ENCODE measurements around the gene WEE2.

GRCh38 chr7:141691540-141691939, 16.6 kb upstream of the WEE2 start:
- TF ChIP-seq POLR2A (IDR thresholded peaks at IDR 0.05; ENCODE audit: low read depth, low read length), result no peak
- no peak for TF ChIP-seq POLR2AphosphoS5 (IDR thresholded peaks at IDR 0.05; ENCODE audit: low read depth, low read length)

Data from GM12892 (cell line).